Stimulated activated CD4-positive, alpha-beta T cell treated with anti-CD3 and anti-CD28 coated beads, Interleukin-2, amount 100 ng/mL, for 48 hours (primary cell): Measurements from ENCODE around the gene NCOA1.
"Not testable (repeated sequence)": the region's sequence is repeated elsewhere in the genome, so short reads cannot be mapped to it uniquely, and the experiment has no call there.

ENCODE experiments used
- DNase-seq, 2 donors: peaks; one replicate each; pipeline ENCODE4 v3.0.0-alpha.2; 2020

Gene NCOA1

DNA sequence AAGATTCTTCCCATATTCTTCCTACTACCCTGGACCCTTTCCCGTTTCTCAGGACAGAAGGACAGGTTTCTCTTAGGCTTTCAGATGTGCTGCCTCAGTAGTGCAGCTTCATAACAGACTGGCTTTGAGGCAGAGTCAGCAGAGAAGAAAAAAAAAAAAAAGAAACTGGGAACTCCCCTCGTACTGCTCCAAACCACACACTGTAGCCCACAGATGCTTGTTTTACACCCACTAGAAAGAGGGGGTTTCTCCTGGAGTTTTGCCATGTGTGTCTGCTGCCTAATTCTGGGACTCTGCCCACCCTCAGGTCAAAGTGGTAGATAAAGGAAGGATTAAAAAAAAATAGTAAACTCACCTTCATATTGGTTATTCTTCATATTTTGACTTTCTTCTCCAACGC, 95.9 kb downstream of the NCOA1 start:
- DNase-seq = no peak

- DNase-seq = no peak
Measured at GRCh38 chr2:24588294-24588693, 97.2 kb downstream of the NCOA1 start.

GRCh38 chr2:24592441-24593100, 101.5 kb downstream of the NCOA1 start:
- DNase-seq = no peak

DNA sequence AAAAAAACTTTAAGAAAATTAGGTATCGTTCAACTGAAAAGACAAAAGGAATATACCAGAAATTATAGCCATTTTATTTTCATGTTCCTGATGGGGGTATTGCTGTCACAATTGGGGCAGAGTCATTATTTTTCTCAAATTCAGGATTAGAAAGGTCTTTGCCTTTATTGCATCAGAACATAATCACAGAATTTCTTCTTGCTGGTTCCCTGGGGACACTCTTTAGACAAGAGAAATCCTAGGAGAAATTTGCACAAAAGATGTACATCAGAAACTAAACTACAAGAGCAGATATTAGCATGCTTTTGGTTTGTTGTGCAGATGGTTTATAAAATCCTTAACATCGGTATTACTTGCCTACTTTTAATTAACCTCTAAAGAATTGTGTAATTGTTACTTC, 103.2 kb downstream of the NCOA1 start:
- DNase-seq = no peak

- no peak for DNase-seq
Measured at GRCh38 chr2:24597181-24597870, 106.3 kb downstream of the NCOA1 start.

DNA sequence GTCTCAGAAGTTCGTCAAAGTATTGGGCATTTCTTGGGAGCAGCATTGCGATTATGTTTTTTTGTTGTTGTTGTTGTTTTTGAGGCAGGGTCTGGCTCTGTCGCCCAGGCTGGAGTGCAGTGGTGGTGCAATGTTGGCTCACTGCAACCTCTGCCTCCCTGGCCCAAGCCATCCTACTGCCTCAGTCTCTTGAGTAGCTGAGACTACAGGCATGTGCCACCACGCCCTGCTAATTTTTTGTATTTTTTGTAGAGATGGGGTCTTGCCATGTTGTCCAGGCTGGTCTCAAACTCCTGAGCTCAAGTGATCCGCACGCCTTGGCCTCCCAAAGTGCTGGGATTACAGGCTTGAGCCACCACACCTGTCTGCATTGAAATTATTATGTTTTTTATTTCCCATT, 109.1 kb downstream of the NCOA1 start:
- not testable (repeated sequence) for DNase-seq

GRCh38 chr2:24611631-24612030, 120.6 kb downstream of the NCOA1 start:
- no peak for DNase-seq

DNA sequence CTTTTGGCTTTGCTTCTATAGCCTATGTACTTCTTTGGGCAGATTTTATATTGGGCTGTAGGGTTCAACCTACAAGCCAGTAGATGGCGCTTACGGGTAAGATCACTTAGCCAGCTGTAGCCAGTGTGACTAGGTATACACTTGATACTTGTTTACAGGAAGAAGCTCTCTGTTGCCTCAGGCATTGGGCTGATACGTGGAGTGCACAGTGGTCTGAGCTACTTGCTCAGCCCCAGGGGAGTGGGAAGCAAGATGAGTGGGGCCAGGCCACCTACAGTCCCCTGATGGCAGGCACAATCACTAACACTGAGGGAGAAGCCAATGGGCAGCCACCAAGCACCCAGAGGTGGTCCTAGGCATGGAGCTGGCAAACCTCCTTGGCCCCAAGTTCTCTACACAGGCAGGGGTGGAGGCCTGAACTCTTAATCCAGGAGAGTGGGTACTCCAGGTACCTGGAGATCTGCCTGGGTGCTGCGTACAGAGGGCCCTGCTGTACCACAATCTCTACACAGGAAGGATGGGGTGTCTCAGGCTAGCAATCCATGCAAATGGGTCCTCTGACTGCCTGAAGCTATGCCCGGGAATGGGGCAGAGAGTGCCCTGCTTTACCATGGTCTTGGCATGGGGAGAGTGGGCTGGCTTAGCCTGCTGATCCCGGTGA, 122.2 kb downstream of the NCOA1 start:
- DNase-seq = no peak

DNA sequence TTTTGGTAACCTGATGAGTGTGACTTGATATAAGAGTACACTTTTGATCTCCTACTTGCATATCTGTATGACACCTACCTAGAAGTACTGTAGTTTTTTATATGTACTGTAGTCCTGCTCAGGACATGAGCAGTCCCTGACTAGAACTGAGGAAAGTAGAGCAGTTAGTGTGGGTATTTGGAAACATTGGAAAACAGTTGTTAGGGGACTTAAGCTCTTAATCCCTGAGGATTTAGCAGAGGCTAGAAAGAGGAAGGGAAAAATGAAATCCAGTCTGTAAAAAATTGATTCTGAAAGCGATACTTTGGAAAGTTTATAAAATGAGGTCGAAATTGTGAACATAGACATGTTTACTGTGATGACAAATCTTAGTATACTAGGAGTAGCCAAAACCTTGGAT, 125.6 kb downstream of the NCOA1 start:
- no peak for DNase-seq

DNA sequence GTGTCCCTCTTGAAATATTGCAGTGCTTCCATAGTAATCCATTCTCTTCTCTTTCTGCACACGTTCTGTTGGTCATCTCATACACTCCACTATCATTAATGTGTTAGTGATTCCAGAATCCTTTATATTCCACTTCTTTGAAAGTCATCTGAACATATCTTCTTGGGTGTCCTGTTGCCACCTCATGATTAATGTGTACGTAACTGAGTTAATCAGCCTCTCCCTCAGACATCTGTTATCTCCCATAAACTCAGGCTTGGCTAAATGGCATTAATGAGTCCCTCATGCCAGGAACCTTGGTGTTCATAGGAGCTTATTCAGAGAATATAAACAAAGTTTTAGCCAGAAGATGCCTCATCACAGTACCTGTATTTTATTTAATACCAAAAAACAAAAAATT, 126.4 kb downstream of the NCOA1 start:
- DNase-seq = no peak

DNA sequence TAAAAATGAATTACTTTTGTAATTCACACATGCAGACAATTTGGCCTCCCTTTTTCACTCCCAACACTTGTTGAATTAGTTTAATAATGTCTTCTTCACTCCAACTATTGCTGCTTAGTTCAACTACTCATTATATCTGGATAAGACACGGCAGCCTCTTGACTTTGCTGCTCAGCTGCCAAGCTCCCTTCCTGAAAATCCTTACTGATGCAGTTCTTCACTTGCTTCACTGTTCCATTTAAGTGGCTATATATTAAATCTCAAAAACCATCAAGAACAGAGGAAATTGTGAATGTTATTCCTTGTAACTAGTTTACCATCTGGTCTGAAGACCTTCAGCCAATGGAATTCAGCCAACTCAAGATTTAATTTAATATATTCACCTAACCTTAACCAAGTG, 127.1 kb downstream of the NCOA1 start:
- no peak for DNase-seq

DNA sequence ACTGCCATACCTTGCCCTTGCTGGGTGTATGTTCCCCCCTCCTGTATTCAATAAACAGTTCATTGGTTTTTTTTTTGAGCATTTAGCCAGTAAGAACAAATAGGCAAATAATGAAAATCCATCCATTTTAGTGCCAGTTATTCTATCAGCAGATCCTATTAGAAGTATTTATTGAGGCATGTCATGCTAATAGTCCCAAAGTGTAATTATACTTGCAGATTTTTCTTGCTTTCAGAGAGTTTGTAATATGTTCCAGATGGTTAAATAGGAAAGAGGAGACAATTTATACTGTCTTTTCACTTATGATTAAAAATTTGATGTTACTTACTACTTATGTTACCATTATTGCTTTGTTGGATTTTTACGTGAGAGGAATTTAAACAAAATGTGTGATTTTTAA, 127.6 kb downstream of the NCOA1 start:
- no peak for DNase-seq

DNA sequence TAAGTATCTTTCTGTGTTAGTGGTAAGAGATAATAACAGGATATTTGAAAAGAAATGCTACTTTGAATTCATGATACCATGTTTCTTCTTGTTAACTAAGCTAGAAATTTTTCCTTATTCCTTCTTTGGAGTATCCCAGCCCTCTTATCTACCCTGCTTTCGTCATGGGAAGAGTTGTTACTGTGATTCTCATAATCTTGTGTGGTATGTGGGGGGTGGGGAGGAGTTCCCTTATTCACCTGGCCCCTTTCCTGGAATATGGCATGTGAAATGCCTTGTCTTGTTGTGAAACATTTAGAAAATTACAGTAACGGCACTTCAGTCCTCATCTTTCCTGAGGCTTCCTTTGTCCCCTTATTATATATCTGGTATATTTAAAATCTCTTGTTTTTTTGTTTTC, 129.9 kb downstream of the NCOA1 start:
- DNase-seq = no peak

DNA sequence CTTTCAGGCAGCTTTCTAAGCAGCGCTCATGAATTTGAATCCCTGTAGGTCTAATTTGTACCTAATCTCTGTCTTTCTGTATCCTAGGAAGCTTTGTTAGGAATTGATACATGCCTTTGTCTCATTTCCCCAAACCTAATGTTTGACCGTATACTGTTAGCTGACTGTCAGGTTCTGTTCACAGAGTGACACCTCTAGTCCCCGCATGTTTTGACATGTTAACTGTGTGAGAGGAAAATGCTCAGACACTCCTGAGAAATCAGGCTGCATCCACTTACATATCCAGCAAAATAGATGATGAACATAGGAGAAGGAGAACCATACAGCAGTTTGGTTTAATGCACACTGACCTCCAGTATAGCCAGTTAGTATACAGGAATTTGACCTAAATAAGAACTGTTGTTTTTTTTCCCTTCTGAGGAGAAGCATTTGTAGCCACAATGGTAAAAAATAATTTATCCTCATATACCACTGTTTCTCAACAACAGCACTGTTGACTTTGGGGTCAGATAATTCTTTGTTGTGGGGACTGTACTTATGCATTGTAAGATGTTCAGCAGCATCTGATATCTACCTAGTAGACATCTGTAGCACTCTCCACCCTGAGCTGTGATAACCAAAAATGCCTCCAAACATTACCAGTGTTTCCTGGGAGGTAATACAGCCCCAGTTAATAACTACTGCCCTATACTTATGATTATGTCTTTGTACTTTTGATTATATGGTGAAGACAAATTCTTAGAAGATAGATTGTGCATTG, 130.9 kb downstream of the NCOA1 start:
- no peak for DNase-seq

DNA sequence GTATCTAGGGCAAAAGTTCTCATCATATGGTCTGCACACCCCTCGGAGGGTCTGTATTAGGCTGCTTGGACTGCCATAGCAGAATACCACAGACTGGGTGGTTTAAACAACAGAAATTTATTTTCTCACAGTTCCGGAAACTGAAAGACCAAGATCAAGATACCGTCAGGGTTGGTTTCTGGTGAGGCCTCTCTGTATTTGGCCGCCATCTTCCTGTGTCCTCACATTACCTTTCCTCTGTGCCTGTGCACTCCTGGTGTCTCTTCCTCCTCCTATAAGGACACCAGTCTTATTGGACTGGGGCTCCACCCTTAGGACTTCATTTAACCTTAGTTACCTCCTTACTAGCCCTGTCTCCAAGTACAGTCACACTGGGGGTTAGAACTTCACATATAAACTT, 132.5 kb downstream of the NCOA1 start:
- no peak for DNase-seq

DNA sequence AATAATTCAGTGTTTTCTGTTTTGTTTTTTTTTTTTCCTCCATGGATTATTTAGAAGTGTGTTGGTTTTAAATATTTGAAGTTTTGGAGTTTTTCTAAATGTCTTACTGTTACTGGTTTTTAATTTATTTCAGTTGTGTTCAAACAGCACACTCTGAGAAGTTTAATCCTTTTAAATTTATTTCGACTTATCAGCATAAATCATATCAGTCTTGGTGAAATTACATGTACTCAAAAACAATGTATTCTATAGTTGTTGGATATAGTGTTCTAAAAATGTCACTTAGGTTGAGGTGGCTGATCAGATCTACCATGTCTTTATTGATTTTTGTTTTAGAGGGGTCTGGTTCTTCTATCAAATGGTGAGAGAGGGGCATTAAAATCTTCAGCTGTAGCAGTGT, 134.7 kb downstream of the NCOA1 start:
- no peak for DNase-seq

GRCh38 chr2:24626131-24626530, 135.1 kb downstream of the NCOA1 start:
- no peak for DNase-seq

- DNase-seq = no peak
Measured at GRCh38 chr2:24628746-24629145, 137.7 kb downstream of the NCOA1 start.

GRCh38 chr2:24632172-24632571, 141.1 kb downstream of the NCOA1 start:
- DNase-seq = no peak

GRCh38 chr2:24635181-24635580, 144.1 kb downstream of the NCOA1 start:
- DNase-seq = no peak

DNA sequence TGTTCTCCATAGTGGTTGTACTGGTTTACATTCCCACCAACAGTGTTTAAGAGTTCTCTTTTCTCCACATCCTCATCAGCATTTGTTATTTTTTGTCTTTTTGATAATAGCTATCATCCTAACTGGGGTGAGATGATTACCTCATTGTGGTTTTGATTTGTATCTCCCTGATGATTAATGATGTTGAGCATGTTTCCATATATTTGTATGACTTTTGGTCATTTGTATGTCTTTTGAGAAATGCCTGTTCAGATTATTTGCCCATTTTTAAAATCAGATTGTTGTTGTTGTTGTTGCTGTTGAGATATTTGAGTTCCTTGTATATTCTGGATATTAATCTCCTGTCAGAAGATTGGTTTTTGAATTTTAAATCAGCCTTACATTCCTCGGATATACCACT, 147.5 kb downstream of the NCOA1 start:
- DNase-seq = no peak

- DNase-seq = no peak
Measured at GRCh38 chr2:24642351-24642750, 151.3 kb downstream of the NCOA1 start.

- no peak for DNase-seq
Measured at GRCh38 chr2:24643051-24643450, 152.0 kb downstream of the NCOA1 start.

- DNase-seq = no peak
Measured at GRCh38 chr2:24644032-24644431, 153.0 kb downstream of the NCOA1 start.
